SU-DHL-6 (cell line): Measurements from ENCODE around the gene BICDL2.

ENCODE experiments used
- EZH2phosphoT487 ChIP-seq: fragments of 200-600 bp; sonication (generic), shearing (Covaris generic); conservative IDR thresholded peaks from 2 replicates; pipeline ENCODE4 v1.6.1; 2018; ENCODE audit warnings: mild to moderate bottlenecking, antibody characterized with exemption, low read length, moderate library complexity, mixed read lengths
- TF ChIP-seq, protein P1 (sequence below): fragments of 200-600 bp; sonication (generic); IDR thresholded peaks from one replicate; pipeline ENCODE4 v1.5.1; 2017; ENCODE audit warnings: antibody characterized with exemption, mild to moderate bottlenecking, low read length, moderate library complexity; ENCODE audit not compliant: insufficient read depth, poor library complexity, severe bottlenecking

DNA sequence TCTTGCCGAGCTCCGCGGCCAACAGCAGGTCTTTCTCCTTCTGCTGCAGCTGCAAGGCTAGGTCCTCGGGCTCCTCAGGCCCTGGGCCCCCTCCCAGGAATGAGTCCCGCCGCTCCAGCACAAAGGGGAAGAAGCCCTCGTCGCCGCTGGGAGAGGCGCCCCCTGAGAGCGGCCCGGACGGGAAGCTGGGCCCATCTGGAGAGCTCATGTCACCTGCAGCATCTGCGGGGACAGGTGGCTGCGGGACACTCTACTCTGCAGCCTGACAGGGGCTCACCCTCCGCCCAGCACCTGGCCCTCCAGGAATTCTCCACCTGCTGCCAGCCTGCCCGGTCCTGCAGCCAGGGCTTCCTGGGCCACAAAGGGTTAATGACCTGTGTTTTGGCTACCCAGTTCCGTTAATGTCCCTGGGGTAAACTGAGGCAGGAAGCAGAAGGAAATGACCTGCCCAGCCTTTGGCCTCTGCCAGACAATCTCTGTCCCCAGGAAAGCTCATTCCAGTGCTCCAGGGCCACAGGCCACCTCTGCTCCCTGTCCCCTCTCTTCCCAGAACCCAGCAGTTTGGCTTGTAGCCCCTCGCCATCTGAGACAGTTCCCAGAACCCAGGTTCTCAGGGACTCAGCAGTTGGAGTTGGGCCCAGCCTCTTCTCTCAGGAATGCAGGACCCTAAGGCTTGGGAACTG is 1.3 kb downstream of the BICDL2 start:
- TF ChIP-seq, protein P1, sequence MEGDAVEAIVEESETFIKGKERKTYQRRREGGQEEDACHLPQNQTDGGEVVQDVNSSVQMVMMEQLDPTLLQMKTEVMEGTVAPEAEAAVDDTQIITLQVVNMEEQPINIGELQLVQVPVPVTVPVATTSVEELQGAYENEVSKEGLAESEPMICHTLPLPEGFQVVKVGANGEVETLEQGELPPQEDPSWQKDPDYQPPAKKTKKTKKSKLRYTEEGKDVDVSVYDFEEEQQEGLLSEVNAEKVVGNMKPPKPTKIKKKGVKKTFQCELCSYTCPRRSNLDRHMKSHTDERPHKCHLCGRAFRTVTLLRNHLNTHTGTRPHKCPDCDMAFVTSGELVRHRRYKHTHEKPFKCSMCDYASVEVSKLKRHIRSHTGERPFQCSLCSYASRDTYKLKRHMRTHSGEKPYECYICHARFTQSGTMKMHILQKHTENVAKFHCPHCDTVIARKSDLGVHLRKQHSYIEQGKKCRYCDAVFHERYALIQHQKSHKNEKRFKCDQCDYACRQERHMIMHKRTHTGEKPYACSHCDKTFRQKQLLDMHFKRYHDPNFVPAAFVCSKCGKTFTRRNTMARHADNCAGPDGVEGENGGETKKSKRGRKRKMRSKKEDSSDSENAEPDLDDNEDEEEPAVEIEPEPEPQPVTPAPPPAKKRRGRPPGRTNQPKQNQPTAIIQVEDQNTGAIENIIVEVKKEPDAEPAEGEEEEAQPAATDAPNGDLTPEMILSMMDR: no peak
- no peak for TF ChIP-seq EZH2phosphoT487
